DND-41 (cell line): ENCODE results near the gene RNFT2.

ENCODE experiments used
- ATAC-seq: fragments of 200-7000 bp; cut with Tn5 transposase; 3 replicates; pipeline ENCODE4 v1.9.1; 2021; ENCODE audit warnings: low read depth; ENCODE audit not compliant: insufficient read depth
- DNase-seq: peaks from one replicate; pipeline ENCODE4 v3.0.0-alpha.2; 2020
- H2AFZ ChIP-seq: 2 replicates; pipeline ENCODE4 v1.6.0; 2012; ENCODE audit warnings: low read depth, low read length
- H3K27ac ChIP-seq: 2 replicates; pipeline ENCODE4 v1.5.1; 2012; ENCODE audit warnings: low read length, inconsistent platforms
- H3K27me3 ChIP-seq: fragments of 200-600 bp; sonication (generic); 2 replicates; pipeline ENCODE4 v1.6.0; 2012; ENCODE audit warnings: low read length, mild to moderate bottlenecking, inconsistent platforms; ENCODE audit not compliant: insufficient read depth, poor library complexity
- H3K36me3 ChIP-seq: 2 replicates; pipeline ENCODE4 v1.5.1; 2012; ENCODE audit warnings: low read length, inconsistent platforms; ENCODE audit not compliant: insufficient read depth
- H3K4me1 ChIP-seq: 2 replicates; pipeline ENCODE4 v1.5.1; 2012; ENCODE audit warnings: mild to moderate bottlenecking, low read length; ENCODE audit not compliant: insufficient read depth
- H3K4me2 ChIP-seq: 2 replicates; pipeline ENCODE4 v1.6.0; 2012; ENCODE audit warnings: mild to moderate bottlenecking, moderate library complexity, low read length, inconsistent platforms; ENCODE audit not compliant: insufficient read depth
- H3K4me3 ChIP-seq, 2 experiments: fragments of 200-600 bp in 1 of 2; shearing (Covaris generic) in 1 of 2; 2 replicates each; pipeline ENCODE4 v1.5.1; 2012 to 2016; ENCODE audit warnings: inconsistent platforms in 2 of 2, low read length in 2 of 2, mild to moderate bottlenecking in 2 of 2, low read depth in 1 of 2, moderate library complexity in 1 of 2
- H3K79me2 ChIP-seq: 2 replicates; pipeline ENCODE4 v1.6.0; 2012; ENCODE audit warnings: low read length, inconsistent platforms; ENCODE audit not compliant: insufficient read depth
- H3K9ac ChIP-seq: 2 replicates; pipeline ENCODE4 v1.6.0; 2012; ENCODE audit warnings: low read depth, mild to moderate bottlenecking, inconsistent platforms, low read length, moderate library complexity
- H3K9me3 ChIP-seq: 2 replicates; pipeline ENCODE4 v1.5.1; 2012; ENCODE audit warnings: low read length, moderate library complexity, mild to moderate bottlenecking, inconsistent platforms; ENCODE audit not compliant: insufficient read depth, severe bottlenecking
- H4K20me1 ChIP-seq: 2 replicates; pipeline ENCODE4 v1.6.0; 2012; ENCODE audit warnings: low read length; ENCODE audit not compliant: insufficient read depth
- CTCF ChIP-seq: IDR thresholded peaks from 2 replicates; pipeline ENCODE4 v1.5.1; 2012; ENCODE audit warnings: borderline replicate concordance, low read length, moderate library complexity, mild to moderate bottlenecking; ENCODE audit not compliant: poor library complexity, severe bottlenecking; ENCODE audit errors: extremely low read depth
- EZH2 ChIP-seq: IDR thresholded peaks from 3 replicates; pipeline ENCODE4 v1.6.1; 2012; ENCODE audit warnings: borderline replicate concordance, low read depth, mild to moderate bottlenecking, moderate library complexity, low read length, inconsistent platforms; ENCODE audit not compliant: severe bottlenecking

The RNFT2 gene

GRCh38 chr12:116722245-116722644 lies 15.9 kb upstream of the RNFT2 start:
- Histone ChIP-seq H3K27ac (no peak overlapping the region), H3K36me3 (peaks cover 42% of the 10 kb centered on the region), H3K27me3 (no peaks in the 10 kb centered on the region), H3K9ac (no peak overlapping the region), H4K20me1 (no peaks in the 10 kb centered on the region; the same call in 1 of the 2 replicates), H3K4me3 (no peak overlapping the region), H3K4me2 (no peak overlapping the region), H3K79me2 (peaks cover 8% of the 10 kb centered on the region; the same call in 1 of the 2 replicates), H3K4me1 (no peaks in the 10 kb centered on the region), H3K9me3 (no peaks in the 10 kb centered on the region), H2AFZ (no peak overlapping the region)
- no peak for DNase-seq
- no peak for ATAC-seq
- TF ChIP-seq CTCF, result no peak
- TF ChIP-seq EZH2, result no peak

GRCh38 chr12:116726694-116727093 lies 11.4 kb upstream of the RNFT2 start:
- H3K36me3 ChIP-seq, result peaks cover 12% of the 10 kb centered on the region; the same call in 1 of the 2 replicates
- no peak for DNase-seq
- no peak overlapping the region for H3K4me3 ChIP-seq

GRCh38 chr12:116727261-116727660 lies 10.9 kb upstream of the RNFT2 start:
- peaks cover 9% of the 10 kb centered on the region; the same call in 1 of the 2 replicates for H3K36me3 ChIP-seq

More at GRCh38 chr12:116726694-116727093, 11.4 kb upstream of the RNFT2 start:
- H3K4me1 ChIP-seq, result no peaks in the 10 kb centered on the region
- H3K27ac ChIP-seq, result no peak overlapping the region
- H3K4me2 ChIP-seq, result no peak overlapping the region
- H2AFZ ChIP-seq, result no peak overlapping the region
- no peak for ATAC-seq
- H4K20me1 ChIP-seq, result peaks cover 2% of the 10 kb centered on the region; the same call in 1 of the 2 replicates
- H3K9ac ChIP-seq, result no peak overlapping the region
- H3K9me3 ChIP-seq, result no peaks in the 10 kb centered on the region
- no peak for TF ChIP-seq CTCF
- no peak for TF ChIP-seq EZH2
- H3K79me2 ChIP-seq, result peaks cover 11% of the 10 kb centered on the region
- H3K27me3 ChIP-seq, result no peaks in the 10 kb centered on the region

More at GRCh38 chr12:116727261-116727660, 10.9 kb upstream of the RNFT2 start:
- DNase-seq, result no peak
- Histone ChIP-seq H3K4me1 (no peaks in the 10 kb centered on the region), H3K4me2 (no peak overlapping the region), H3K27ac (no peak overlapping the region), H3K9me3 (no peaks in the 10 kb centered on the region), H3K9ac (no peak overlapping the region), H2AFZ (no peak overlapping the region), H3K4me3 (no peak overlapping the region), H3K79me2 (peaks cover 14% of the 10 kb centered on the region), H4K20me1 (peaks cover 5% of the 10 kb centered on the region; the same call in 1 of the 2 replicates), H3K27me3 (no peaks in the 10 kb centered on the region)
- ATAC-seq, result no peak
- TF ChIP-seq EZH2 (no peak), CTCF (no peak)
